Stimulated activated naive CD4-positive, alpha-beta T cell (primary cell): ENCODE results near the gene IFFO2.

Experiments used
- DNase-seq, 6 experiments: peaks; one replicate each; lab custom pipeline; 2025; lab: John Stamatoyannopoulos, UW

IFFO2 gene

GRCh38 chr1:18936814-18937481 lies 19.5 kb downstream of the IFFO2 start:
- no peak for DNase-seq

GRCh38 chr1:18936471-18936813 lies 20.0 kb downstream of the IFFO2 start:
- no peak for DNase-seq

GRCh38 chr1:18934205-18935000 lies 22.1 kb downstream of the IFFO2 start:
- no peak for DNase-seq

- no peak for DNase-seq
Measured at GRCh38 chr1:18932879-18933278, 23.6 kb downstream of the IFFO2 start.

GRCh38 chr1:18932387-18932786 lies 24.1 kb downstream of the IFFO2 start:
- DNase-seq = no peak

- no peak for DNase-seq
Measured at GRCh38 chr1:18931730-18932129, 24.7 kb downstream of the IFFO2 start.

GRCh38 chr1:18929686-18930085 lies 26.8 kb downstream of the IFFO2 start:
- no peak for DNase-seq

GRCh38 chr1:18928985-18929384 lies 27.5 kb downstream of the IFFO2 start:
- DNase-seq = no peak

GRCh38 chr1:18928406-18928805 lies 28.1 kb downstream of the IFFO2 start:
- DNase-seq = no peak

GRCh38 chr1:18927654-18928272 lies 28.7 kb downstream of the IFFO2 start:
- DNase-seq = peak in 4 of 6 experiments; percentile 39 to 66 (median 46)

GRCh38 chr1:18927082-18927653 lies 29.3 kb downstream of the IFFO2 start:
- peak in 2 of 6 experiments; percentile 16 to 42 for DNase-seq

- peak; percentile 51 to 75 (median 66) for DNase-seq
Measured at GRCh38 chr1:18926315-18927081, 30.0 kb downstream of the IFFO2 start.

- DNase-seq = no peak
Measured at GRCh38 chr1:18925279-18925678, 31.2 kb downstream of the IFFO2 start.

GRCh38 chr1:18924221-18924691 lies 32.2 kb downstream of the IFFO2 start:
- peak in 1 of 6 experiments; percentile 15 for DNase-seq

GRCh38 chr1:18923756-18924211 lies 32.7 kb downstream of the IFFO2 start:
- DNase-seq = peak in 2 of 6 experiments; percentile 9 to 11

- no peak for DNase-seq
Measured at GRCh38 chr1:18922848-18923755, 33.4 kb downstream of the IFFO2 start.

- DNase-seq = no peak
Measured at GRCh38 chr1:18922319-18922726, 34.2 kb downstream of the IFFO2 start.

GRCh38 chr1:18921516-18922251 lies 34.8 kb downstream of the IFFO2 start:
- DNase-seq = no peak

- DNase-seq = no peak
Measured at GRCh38 chr1:18920931-18921330, 35.5 kb downstream of the IFFO2 start.

- DNase-seq = no peak
Measured at GRCh38 chr1:18919956-18920355, 36.5 kb downstream of the IFFO2 start.
